Spleen (tissue), 11 donors: Measurements from ENCODE around the gene MYO1F. TPM values are rescaled to one million over a fixed set of nuclear protein-coding genes. Genes with fewer than 3 reads are reported as not detected.

Source experiments
- DNase-seq: peaks from one replicate; pipeline ENCODE4 v3.0.0-alpha.2; 2020
- H3K27ac ChIP-seq, 8 donors: fragments of 200-600 bp; sonication (generic) in 7 of 8; 1 replicate in 4 of 8; 2 replicates in 4 of 8; pipeline versions ENCODE4 v1.5.0 to v1.8.0; 2016 to 2021; ENCODE audit warnings: inconsistent platforms in 4 of 8, mild to moderate bottlenecking in 4 of 8, moderate library complexity in 1 of 8
- H3K27me3 ChIP-seq, 7 donors: fragments of 200-600 bp; sonication (generic) in 6 of 7; replicated peaks in 1 of 7; 1 replicate in 4 of 7; 2 replicates in 3 of 7; pipeline versions ENCODE4 v1.5.0 to v1.8.0; 2016 to 2021; ENCODE audit warnings: inconsistent platforms in 3 of 7, mild to moderate bottlenecking in 1 of 7
- H3K36me3 ChIP-seq, 6 donors: fragments of 200-600 bp; sonication (generic) in 5 of 6; 1 replicate in 4 of 6; 2 replicates in 2 of 6; pipeline versions ENCODE4 v1.5.0 to v1.8.0; 2016 to 2021; ENCODE audit warnings: inconsistent platforms in 2 of 6
- H3K4me1 ChIP-seq, 6 donors: fragments of 200-600 bp; sonication (generic) in 5 of 6; 1 replicate in 3 of 6; 2 replicates in 3 of 6; pipeline versions ENCODE4 v1.5.0 to v1.8.0; 2016 to 2021; ENCODE audit warnings: inconsistent platforms in 3 of 6
- H3K4me3 ChIP-seq, 8 donors: fragments of 200-600 bp; sonication (generic) in 7 of 8; 1 replicate in 4 of 8; 2 replicates in 4 of 8; pipeline versions ENCODE4 v1.5.0 to v1.8.0; 2016 to 2021; ENCODE audit warnings: inconsistent platforms in 4 of 8, mild to moderate bottlenecking in 4 of 8, moderate library complexity in 2 of 8
- H3K9me3 ChIP-seq, 8 donors: fragments of 200-600 bp; sonication (generic) in 7 of 8; 1 replicate in 4 of 8; 2 replicates in 4 of 8; pipeline versions ENCODE4 v1.5.0 to v1.8.0; 2016 to 2021; ENCODE audit warnings: inconsistent platforms in 4 of 8
- POLR2A ChIP-seq, 3 donors: fragments of 450-650 bp; IDR thresholded peaks; one replicate each; pipeline ENCODE4 v1.5.1; 2017; ENCODE audit warnings: antibody characterized with exemption in 3 of 3, mild to moderate bottlenecking in 1 of 3
- POLR2AphosphoS5 ChIP-seq, 3 donors: sonication (generic); formaldehyde crosslinking; IDR thresholded peaks; one replicate each; pipeline ENCODE4 v1.5.1; 2017; ENCODE audit warnings: antibody characterized with exemption in 3 of 3
- WGBS, 5 donors: extraction: QIAGEN DNeasy Blood & Tissue Kit in 3 of 5; methylation state at CpG; one replicate each; pipeline versions ENCODE4 v1.1.5 to v1.1.7; 2013 to 2018; 5-methylcytosine and 5-hydroxymethylcytosine counted together
- intact Hi-C: fragments of 100-400 bp; cut with DNase I; formaldehyde crosslinking; loops from one replicate; pipeline ENCODE4 v1.15.0; 2023; ENCODE audit warnings: low total_unique reads
- polyA plus RNA-seq, 3 donors: library from polyadenylated mRNA; stranded (reverse); fragments of 200-250 nt; gene quantifications; one replicate each; pipeline ENCODE4 v1.2.1, GENCODE V29; 2013
- total RNA-seq, 7 donors: library from RNA; depleted of rRNA in 3 of 7; stranded (reverse); fragments of >200 nt in 3 of 7; fragmentation: NEBNext Ultra II Directional in 4 of 7; extraction: Animal tissue kit (Norgen Biotek cat#: 25700) in 4 of 7; gene quantifications; one replicate each; pipeline versions ENCODE4 v1.1.0 to v1.2.1, GENCODE V29; 2016 to 2021
- TF ChIP-seq, protein P1 (sequence below), 11 experiments: fragments of 200-600 bp in 7 of 11; fragments of 450-650 bp in 4 of 11; sonication (generic) in 4 of 11; IDR thresholded peaks in 8 of 11; conservative IDR thresholded peaks in 3 of 11; 1 replicate in 7 of 11; 2 replicates in 4 of 11; pipeline versions ENCODE4 v1.4.0 to v1.8.0; 2016 to 2021; ENCODE audit warnings: antibody characterized with exemption in 11 of 11, inconsistent platforms in 4 of 11, mild to moderate bottlenecking in 1 of 11
- donor health status: healthy with polysubstance abuse.
- donor health status: DM: no; HTN: no; CAD: no; lungs with moderate emphysema.
- donor health status: DM: no; HTN: no; CAD: no.
- donor health status: Bipolar disorder and iron deficiency.
- donor health status: healthy.
- donor health status: DM: no; HTN: no; CAD: no.
- donor health status: DM: yes; HTN: yes; CAD: no.

MYO1F gene
- total and polyA plus RNA-seq, 10 donors: 22.1 to 423 (median 211) TPM

GRCh38 chr19:8536282-8536681, 41.0 kb downstream of the MYO1F start:
- intact Hi-C loops: no loop called here
- 86 to 95% (median 89%) methylated on average over 18 to 22 of the region's 22 CpGs for WGBS, 5 donors

GRCh38 chr19:8532225-8532624, 45.0 kb downstream of the MYO1F start:
- Histone ChIP-seq H3K27ac (no peak overlapping the region), H3K4me3 (no peak overlapping the region), H3K27me3 (no peaks in the 10 kb centered on the region), H3K36me3 (peaks cover 0 to 100% (median 81%) of the 10 kb centered on the region in 6 donors), H3K9me3 (no peaks in the 10 kb centered on the region), H3K4me1 (peaks cover 0 to 2% (median 0%) of the 10 kb centered on the region in 6 donors)
- intact Hi-C loops: no loop called here
- TF ChIP-seq, protein P1, sequence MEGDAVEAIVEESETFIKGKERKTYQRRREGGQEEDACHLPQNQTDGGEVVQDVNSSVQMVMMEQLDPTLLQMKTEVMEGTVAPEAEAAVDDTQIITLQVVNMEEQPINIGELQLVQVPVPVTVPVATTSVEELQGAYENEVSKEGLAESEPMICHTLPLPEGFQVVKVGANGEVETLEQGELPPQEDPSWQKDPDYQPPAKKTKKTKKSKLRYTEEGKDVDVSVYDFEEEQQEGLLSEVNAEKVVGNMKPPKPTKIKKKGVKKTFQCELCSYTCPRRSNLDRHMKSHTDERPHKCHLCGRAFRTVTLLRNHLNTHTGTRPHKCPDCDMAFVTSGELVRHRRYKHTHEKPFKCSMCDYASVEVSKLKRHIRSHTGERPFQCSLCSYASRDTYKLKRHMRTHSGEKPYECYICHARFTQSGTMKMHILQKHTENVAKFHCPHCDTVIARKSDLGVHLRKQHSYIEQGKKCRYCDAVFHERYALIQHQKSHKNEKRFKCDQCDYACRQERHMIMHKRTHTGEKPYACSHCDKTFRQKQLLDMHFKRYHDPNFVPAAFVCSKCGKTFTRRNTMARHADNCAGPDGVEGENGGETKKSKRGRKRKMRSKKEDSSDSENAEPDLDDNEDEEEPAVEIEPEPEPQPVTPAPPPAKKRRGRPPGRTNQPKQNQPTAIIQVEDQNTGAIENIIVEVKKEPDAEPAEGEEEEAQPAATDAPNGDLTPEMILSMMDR (IDR thresholded peaks at IDR 0.05 in 8 of 11, conservative IDR thresholded peaks at IDR 0.05 in 3 of 11): no peak
- TF ChIP-seq POLR2AphosphoS5 (IDR thresholded peaks at IDR 0.05) (no peak), POLR2A (IDR thresholded peaks at IDR 0.05) (no peak)
- DNase-seq: no peak
- WGBS, 5 donors: 76 to 95% (median 87%) methylated on average over 2 of the region's 2 CpGs

More at GRCh38 chr19:8536282-8536681, 41.0 kb downstream of the MYO1F start:
- TF ChIP-seq POLR2AphosphoS5 (IDR thresholded peaks at IDR 0.05): peak in 1 of 3 donors; percentile 69
- TF ChIP-seq, protein P1 (IDR thresholded peaks at IDR 0.05 in 8 of 11, conservative IDR thresholded peaks at IDR 0.05 in 3 of 11): no peak
- no peak for TF ChIP-seq POLR2A (IDR thresholded peaks at IDR 0.05)
- Histone ChIP-seq H3K4me3 (no peak overlapping the region), H3K27me3 (no peaks in the 10 kb centered on the region), H3K4me1 (peaks cover 0 to 7% (median 3%) of the 10 kb centered on the region in 6 donors), H3K36me3 (peaks cover 0 to 99% (median 69%) of the 10 kb centered on the region in 6 donors), H3K9me3 (no peaks in the 10 kb centered on the region), H3K27ac (no peak overlapping the region)
- DNase-seq: no peak

- WGBS, 5 donors: 85 to 93% (median 87%) methylated on average over 7 of the region's 7 CpGs
- DNase-seq: no peak
- TF ChIP-seq, protein P1 (IDR thresholded peaks at IDR 0.05 in 8 of 11, conservative IDR thresholded peaks at IDR 0.05 in 3 of 11): no peak
- no peak for TF ChIP-seq POLR2A (IDR thresholded peaks at IDR 0.05)
- no peak for TF ChIP-seq POLR2AphosphoS5 (IDR thresholded peaks at IDR 0.05)
- H3K36me3 ChIP-seq: peaks cover 0 to 100% (median 83%) of the 10 kb centered on the region in 6 donors
- intact Hi-C loops: no loop called here
- no peaks in the 10 kb centered on the region for H3K27me3 ChIP-seq
- H3K4me3 ChIP-seq: no peak overlapping the region
- no peaks in the 10 kb centered on the region for H3K9me3 ChIP-seq
- H3K4me1 ChIP-seq: peaks cover 0 to 8% (median 0%) of the 10 kb centered on the region in 6 donors
- H3K27ac ChIP-seq: no peak overlapping the region
These were observed 45.8 kb downstream of the MYO1F start for GRCh38 chr19:8531470-8531869.

GRCh38 chr19:8530061-8530679, 47.1 kb downstream of the MYO1F start:
- no peaks in the 10 kb centered on the region for H3K27me3 ChIP-seq
- peaks cover 0 to 100% (median 84%) of the 10 kb centered on the region in 6 donors for H3K36me3 ChIP-seq

More at GRCh38 chr19:8530061-8530679, 47.1 kb downstream of the MYO1F start:
- Histone ChIP-seq H3K9me3 (no peaks in the 10 kb centered on the region), H3K4me3 (no peak overlapping the region), H3K4me1 (peaks cover 0 to 13% (median 0%) of the 10 kb centered on the region in 6 donors), H3K27ac (no peak overlapping the region)
- DNase-seq: no peak
- WGBS, 5 donors: 95 to 97% (median 96%) methylated on average over 35 of the region's 35 CpGs
- TF ChIP-seq POLR2A (IDR thresholded peaks at IDR 0.05) (no peak), POLR2AphosphoS5 (IDR thresholded peaks at IDR 0.05) (peak; percentile 17 to 70 (median 19))
- intact Hi-C loops: no loop called here
